A204.1 (cell line): Measurements from ENCODE around the gene DDX39B.

Source experiments
- FAIRE-seq: peaks from 2 replicates; lab custom pipeline; 2012; peaks lifted over from hg19 to GRCh38; lab: Jason Lieb, UNC

DDX39B gene

GRCh38 chr6:31546958-31547726 lies 5.3 kb upstream of the DDX39B start, which contains the start of gene NFKBIL1:
Gene NFKBIL1, plus strand, starts transcription at chr6:31547608. Its CDS starts 87 bp downstream, at chr6:31547695.
- peak; percentile 90 for FAIRE-seq

GRCh38 chr6:31546339-31546957 lies 4.6 kb upstream of the DDX39B start, which contains the start of gene ATP6V1G2:
Gene ATP6V1G2, minus strand, starts transcription at chr6:31546608. Its CDS starts 49 bp downstream, at chr6:31546559.
- no peak for FAIRE-seq

- no peak for FAIRE-seq
These were observed 3.5 kb upstream of the DDX39B start for GRCh38 chr6:31545291-31545690.

- FAIRE-seq, result no peak
These were observed 2.9 kb upstream of the DDX39B start for GRCh38 chr6:31544676-31545075.

GRCh38 chr6:31543639-31544038 lies 1.8 kb upstream of the DDX39B start:
- FAIRE-seq, result no peak

GRCh38 chr6:31541059-31541657 lies 645 bp downstream of the DDX39B start:
- no peak for FAIRE-seq

GRCh38 chr6:31540640-31541039 lies 1.2 kb downstream of the DDX39B start:
- FAIRE-seq, result no peak

GRCh38 chr6:31538805-31539400 lies 2.9 kb downstream of the DDX39B start:
- FAIRE-seq, result no peak

- FAIRE-seq, result no peak
These were observed 6.1 kb downstream of the DDX39B start for GRCh38 chr6:31535538-31536324.

GRCh38 chr6:31534521-31535040 lies 7.2 kb downstream of the DDX39B start:
- no peak for FAIRE-seq

GRCh38 chr6:31534011-31534410 lies 7.8 kb downstream of the DDX39B start:
- no peak for FAIRE-seq

GRCh38 chr6:31533455-31533841 lies 8.4 kb downstream of the DDX39B start:
- FAIRE-seq, result no peak

- FAIRE-seq, result no peak
These were observed 9.0 kb downstream of the DDX39B start for GRCh38 chr6:31532644-31533454.

- no peak for FAIRE-seq
These were observed 9.8 kb downstream of the DDX39B start for GRCh38 chr6:31531771-31532643.

- no peak for FAIRE-seq
These were observed 10.6 kb downstream of the DDX39B start for GRCh38 chr6:31531162-31531561.

GRCh38 chr6:31530659-31531058 lies 11.1 kb downstream of the DDX39B start:
- FAIRE-seq, result no peak

GRCh38 chr6:31529329-31530150 lies 12.3 kb downstream of the DDX39B start:
- FAIRE-seq, result no peak

- FAIRE-seq, result no peak
These were observed 12.9 kb downstream of the DDX39B start, which contains the start of gene MCCD1 for GRCh38 chr6:31528821-31529328. Gene MCCD1, plus strand, starts transcription at chr6:31528962. Its CDS starts 53 bp downstream, at chr6:31529015.

GRCh38 chr6:31528307-31528777 lies 13.5 kb downstream of the DDX39B start:
- FAIRE-seq, result no peak
